Psoas muscle (tissue), 8 donors: ENCODE results near the gene CHST11. TPM values are rescaled to one million over a fixed set of nuclear protein-coding genes. Genes with fewer than 3 reads are reported as not detected.

Source experiments
- ATAC-seq, 4 donors: fragments of 200-7000 bp; cut with Tn5 transposase; one replicate each; pipeline ENCODE4 v1.9.1; 2020; ENCODE audit warnings: moderate library complexity in 3 of 4, mild to moderate bottlenecking in 2 of 4
- DNase-seq, 2 donors: peaks; one replicate each; pipeline ENCODE4 v3.0.0-alpha.2; 2020
- H3K27ac ChIP-seq: fragments of 200-600 bp; one replicate; pipeline ENCODE4 v1.8.0; 2022
- H3K27me3 ChIP-seq, 3 donors: fragments of 200-600 bp in 1 of 3; one replicate each; pipeline versions ENCODE4 v1.6.1 to v1.8.0; 2013 to 2022; ENCODE audit warnings: low read length in 2 of 3, mild to moderate bottlenecking in 2 of 3, moderate library complexity in 1 of 3; ENCODE audit not compliant: insufficient read depth in 3 of 3
- H3K36me3 ChIP-seq, 2 donors: fragments of 200-600 bp in 1 of 2; one replicate each; pipeline versions ENCODE4 v1.6.1 to v1.8.0; 2013 to 2022; ENCODE audit warnings: low read depth in 1 of 2, mild to moderate bottlenecking in 1 of 2, moderate library complexity in 1 of 2; ENCODE audit not compliant: insufficient read depth in 1 of 2
- H3K4me1 ChIP-seq: fragments of 200-600 bp; one replicate; pipeline ENCODE4 v1.8.0; 2022
- H3K4me3 ChIP-seq: fragments of 200-600 bp; one replicate; pipeline ENCODE4 v1.8.0; 2022; ENCODE audit warnings: mild to moderate bottlenecking
- H3K9me3 ChIP-seq: fragments of 200-600 bp; one replicate; pipeline ENCODE4 v1.8.0; 2022
- CTCF ChIP-seq: fragments of 200-600 bp; IDR thresholded peaks from one replicate; pipeline ENCODE4 v1.8.0; 2022; ENCODE audit warnings: antibody characterized with exemption
- WGBS, 3 donors: extraction: QIAGEN DNeasy Blood & Tissue Kit; methylation state at CpG; one replicate each; pipeline versions ENCODE4 v1.1.6 to v1.1.7; 2013; 5-methylcytosine and 5-hydroxymethylcytosine counted together
- intact Hi-C, 2 donors: fragments of 100-400 bp; cut with DNase I; formaldehyde crosslinking; loops; one replicate each; pipeline versions ENCODE4 v1.11.0 to v1.14.2; 2022
- polyA plus RNA-seq, 3 donors: library from polyadenylated mRNA; stranded (reverse); fragments of 200-250 nt; gene quantifications; one replicate each; pipeline ENCODE4 v1.2.3, GENCODE V29; 2013
- total RNA-seq, 4 donors: library from RNA; stranded (reverse); fragmentation: NEBNext Ultra II Directional in 2 of 4; extraction: Animal tissue kit (Norgen Biotek cat#: 25700) in 2 of 4; gene quantifications; one replicate each; pipeline versions ENCODE4 v1.2.1 to v1.2.4, GENCODE V29; 2021 to 2023
- donor health status: healthy with polysubstance abuse.
- donor health status: DM: no; HTN: no; CAD: no; lungs with moderate emphysema.
- donor health status: Bipolar disorder and iron deficiency.
- donor health status: healthy.
- donor health status: DM: yes; HTN: yes; CAD: no.
- donor health status: DM: no; HTN: no; CAD: no.
- donor health status: DM: no; HTN: no; CAD: no.
- donor health status: DM: yes; HTN: yes; CAD: no.

The CHST11 gene
- total and polyA plus RNA-seq, 7 donors = 0.52 to 1.6 (median 1.0) TPM

GRCh38 chr12:104425614-104426013 lies 31.1 kb upstream of the CHST11 start:
- no peak for TF ChIP-seq CTCF
- no peak for DNase-seq
- WGBS, 3 donors = 79 to 91% (median 90%) methylated on average over 4 of the region's 4 CpGs
- no peak overlapping the region for H3K27ac ChIP-seq
- H3K27me3 ChIP-seq = no peaks in the 10 kb centered on the region
- no peaks in the 10 kb centered on the region for H3K4me1 ChIP-seq
- H3K9me3 ChIP-seq = no peaks in the 10 kb centered on the region
- H3K36me3 ChIP-seq = peaks cover 0 to 4% of the 10 kb centered on the region in 2 donors
- no peak overlapping the region for H3K4me3 ChIP-seq
- intact Hi-C loops = no loop called here
- ATAC-seq = no peak

- no peak for TF ChIP-seq CTCF
- WGBS, 3 donors = 85 to 90% (median 87%) methylated on average over 4 of the region's 4 CpGs
Observed at GRCh38 chr12:104426926-104427546, 29.7 kb upstream of the CHST11 start.

GRCh38 chr12:104427547-104427938 lies 29.2 kb upstream of the CHST11 start:
- no peak overlapping the region for H3K4me3 ChIP-seq
- H3K27ac ChIP-seq = no peak overlapping the region
- intact Hi-C loops = no loop called here
- no peaks in the 10 kb centered on the region for H3K27me3 ChIP-seq
- WGBS, 3 donors = 89 to 97% (median 97%) methylated on average over 1 of the region's 1 CpG
- no peak for DNase-seq
- no peak for ATAC-seq
- peaks cover 0 to 4% of the 10 kb centered on the region in 2 donors for H3K36me3 ChIP-seq
- no peak for TF ChIP-seq CTCF
- H3K9me3 ChIP-seq = no peaks in the 10 kb centered on the region
- no peaks in the 10 kb centered on the region for H3K4me1 ChIP-seq

More at GRCh38 chr12:104426926-104427546, 29.7 kb upstream of the CHST11 start:
- Histone ChIP-seq H3K9me3 (no peaks in the 10 kb centered on the region), H3K27ac (no peak overlapping the region), H3K36me3 (peaks cover 0 to 4% of the 10 kb centered on the region in 2 donors), H3K4me1 (no peaks in the 10 kb centered on the region), H3K4me3 (no peak overlapping the region), H3K27me3 (no peaks in the 10 kb centered on the region)
- no peak for ATAC-seq
- no peak for DNase-seq
- intact Hi-C loops = no loop called here

- no peak for DNase-seq
- Histone ChIP-seq H3K4me1 (no peaks in the 10 kb centered on the region), H3K27ac (no peak overlapping the region), H3K9me3 (no peaks in the 10 kb centered on the region), H3K4me3 (no peak overlapping the region), H3K27me3 (no peaks in the 10 kb centered on the region), H3K36me3 (no peaks in the 10 kb centered on the region)
- no peak for TF ChIP-seq CTCF
- ATAC-seq = no peak
- intact Hi-C loops = no loop called here
- WGBS, 3 donors = 63 to 76% (median 74%) methylated on average over 10 of the region's 10 CpGs
Observed at GRCh38 chr12:104433061-104433460, 23.7 kb upstream of the CHST11 start.

GRCh38 chr12:104434129-104434528 lies 22.6 kb upstream of the CHST11 start:
- TF ChIP-seq CTCF = no peak
- H3K36me3 ChIP-seq = no peaks in the 10 kb centered on the region
- no peaks in the 10 kb centered on the region for H3K4me1 ChIP-seq
- no peaks in the 10 kb centered on the region for H3K27me3 ChIP-seq
- WGBS, 3 donors = 82 to 95% (median 88%) methylated on average over 1 of the region's 1 CpG
- DNase-seq = no peak
- intact Hi-C loops = no loop called here
- no peak overlapping the region for H3K27ac ChIP-seq
- no peak overlapping the region for H3K4me3 ChIP-seq
- no peak for ATAC-seq
- H3K9me3 ChIP-seq = no peaks in the 10 kb centered on the region
